ENCODE data around the gene MICALL1. TPM values are rescaled to one million over a fixed set of nuclear protein-coding genes. Genes with fewer than 3 reads are reported as not detected.

The MICALL1 gene
- total RNA-seq, 1 donor from 2014 or later, result 43.9 TPM

GRCh38 chr22:37957232-37957631, 51.1 kb downstream of the MICALL1 start:
- no peak for TF ChIP-seq CTCF (IDR thresholded peaks at IDR 0.05)
- H3K27ac ChIP-seq, result no peak overlapping the region
- peaks cover 2 to 15% of the 10 kb centered on the region in 2 donors for H3K4me1 ChIP-seq
- no peaks in the 10 kb centered on the region for H3K9me3 ChIP-seq
- no peaks in the 10 kb centered on the region for H3K27me3 ChIP-seq
- H3K36me3 ChIP-seq, result peaks cover 54 to 56% of the 10 kb centered on the region in 2 donors
- no peak overlapping the region for H3K4me3 ChIP-seq
- intact Hi-C loops (cut with DNase I), result no loop called here
- no peak for DNase-seq (ENCODE audit: low spot score in 2 of 2)

GRCh38 chr22:37959231-37959825, 53.2 kb downstream of the MICALL1 start:
- H3K27me3 ChIP-seq, result no peaks in the 10 kb centered on the region
- intact Hi-C loops (cut with DNase I), result no loop called here
- H3K9me3 ChIP-seq, result no peaks in the 10 kb centered on the region
- no peak for TF ChIP-seq CTCF (IDR thresholded peaks at IDR 0.05)
- H3K4me3 ChIP-seq, result no peak overlapping the region
- peaks cover 65 to 67% of the 10 kb centered on the region in 2 donors for H3K36me3 ChIP-seq
- H3K27ac ChIP-seq, result no peak overlapping the region
- H3K4me1 ChIP-seq, result peaks cover 0 to 6% of the 10 kb centered on the region in 2 donors
- no peak for DNase-seq (ENCODE audit: low spot score in 2 of 2)

- no peak for DNase-seq (ENCODE audit: low spot score in 2 of 2)
- intact Hi-C loops (cut with DNase I), result no loop called here
- Histone ChIP-seq H3K4me3 (no peak overlapping the region), H3K27me3 (no peaks in the 10 kb centered on the region), H3K4me1 (no peaks in the 10 kb centered on the region), H3K27ac (no peak overlapping the region), H3K36me3 (peaks cover 65 to 67% of the 10 kb centered on the region in 2 donors), H3K9me3 (no peaks in the 10 kb centered on the region)
- TF ChIP-seq CTCF (IDR thresholded peaks at IDR 0.05), result no peak
Measured at GRCh38 chr22:37961062-37961461, 55.0 kb downstream of the MICALL1 start.

GRCh38 chr22:37965940-37966664, 60.0 kb downstream of the MICALL1 start:
- H3K27me3 ChIP-seq, result no peaks in the 10 kb centered on the region
- no peak overlapping the region for H3K4me3 ChIP-seq
- peaks cover 42 to 45% of the 10 kb centered on the region in 2 donors for H3K36me3 ChIP-seq
- DNase-seq (ENCODE audit: low spot score in 2 of 2), result no peak
- H3K9me3 ChIP-seq, result no peaks in the 10 kb centered on the region
- no peak overlapping the region for H3K27ac ChIP-seq
- no peak for TF ChIP-seq CTCF (IDR thresholded peaks at IDR 0.05)
- no peaks in the 10 kb centered on the region for H3K4me1 ChIP-seq
- intact Hi-C loops (cut with DNase I), result loop anchor here (1.0 kb wide), 1 partner anchor 148 kb away; no protein-coding TSS in a partner anchor

GRCh38 chr22:37967147-37967546, 61.0 kb downstream of the MICALL1 start:
- H3K4me1 ChIP-seq, result no peaks in the 10 kb centered on the region
- H3K9me3 ChIP-seq, result no peaks in the 10 kb centered on the region
- TF ChIP-seq CTCF (IDR thresholded peaks at IDR 0.05), result no peak
- DNase-seq (ENCODE audit: low spot score in 2 of 2), result no peak
- H3K27ac ChIP-seq, result no peak overlapping the region
- H3K4me3 ChIP-seq, result no peak overlapping the region
- H3K27me3 ChIP-seq, result no peaks in the 10 kb centered on the region
- intact Hi-C loops (cut with DNase I), result no loop called here
- H3K36me3 ChIP-seq, result peaks cover 32 to 35% of the 10 kb centered on the region in 2 donors

Measured in ascending aorta (tissue), 2 donors.